Measurements from ENCODE around the gene RASAL2.

Gene RASAL2

GRCh38 chr1:178516110-178516509 lies 422.2 kb downstream of the RASAL2 start:
- no peaks in the 10 kb centered on the region for H3K36me3 ChIP-seq (ENCODE audit: control insufficient read depth, insufficient read depth, low read length)
- 0 out of 2 replicates have a peak, but pooled peaks cover 1% of the 10 kb centered on the region for H3K27me3 ChIP-seq (replicated peaks; ENCODE audit: control insufficient read depth, insufficient read depth, low read length)
- no peak for TF ChIP-seq CTCF (IDR thresholded peaks at IDR 0.05; ENCODE audit: insufficient read depth, low read length, poor library complexity, severe bottlenecking)
- no peak for DNase-seq (ENCODE audit: extremely low read depth, insufficient read length)
- H3K4me3 ChIP-seq (replicated peaks; ENCODE audit: low read depth, low read length) = no peak overlapping the region

GRCh38 chr1:178518894-178519293 lies 425.0 kb downstream of the RASAL2 start:
- Histone ChIP-seq H3K4me3 (replicated peaks; ENCODE audit: low read depth, low read length) (no peak overlapping the region), H3K36me3 (ENCODE audit: control insufficient read depth, insufficient read depth, low read length) (no peaks in the 10 kb centered on the region), H3K27me3 (replicated peaks; ENCODE audit: control insufficient read depth, insufficient read depth, low read length) (no peaks in the 10 kb centered on the region)
- DNase-seq (ENCODE audit: extremely low read depth, insufficient read length) = no peak
- TF ChIP-seq CTCF (IDR thresholded peaks at IDR 0.05; ENCODE audit: insufficient read depth, low read length, poor library complexity, severe bottlenecking) = no peak

DNA sequence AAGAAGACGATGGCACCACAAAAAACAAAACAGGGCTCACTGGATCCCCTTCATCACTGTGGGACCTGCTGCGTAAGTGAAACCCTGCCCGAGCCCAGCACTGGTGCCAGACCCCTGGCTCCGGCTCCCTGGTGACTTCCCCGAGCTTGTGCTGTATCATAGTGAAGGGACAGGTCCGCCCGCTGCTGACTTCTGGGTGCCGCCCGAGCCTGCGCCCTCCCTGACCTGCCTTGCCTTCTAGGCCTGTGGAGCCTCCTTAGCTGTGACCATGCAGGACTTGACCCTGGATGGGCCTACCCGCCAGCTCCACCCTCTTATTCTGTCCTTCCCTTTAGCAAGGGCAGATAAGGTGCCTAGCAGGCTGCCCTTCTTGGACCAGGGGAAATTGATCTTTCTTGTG lies 426.9 kb downstream of the RASAL2 start:
- H3K27me3 ChIP-seq (replicated peaks; ENCODE audit: control insufficient read depth, insufficient read depth, low read length) = no peaks in the 10 kb centered on the region
- no peaks in the 10 kb centered on the region for H3K36me3 ChIP-seq (ENCODE audit: control insufficient read depth, insufficient read depth, low read length)
- TF ChIP-seq CTCF (IDR thresholded peaks at IDR 0.05; ENCODE audit: insufficient read depth, low read length, poor library complexity, severe bottlenecking) = no peak
- H3K4me3 ChIP-seq (replicated peaks; ENCODE audit: low read depth, low read length) = no peak overlapping the region
- no peak for DNase-seq (ENCODE audit: extremely low read depth, insufficient read length)

- no peak for DNase-seq (ENCODE audit: extremely low read depth, insufficient read length)
- TF ChIP-seq CTCF (IDR thresholded peaks at IDR 0.05; ENCODE audit: insufficient read depth, low read length, poor library complexity, severe bottlenecking) = no peak
- no peaks in the 10 kb centered on the region for H3K27me3 ChIP-seq (replicated peaks; ENCODE audit: control insufficient read depth, insufficient read depth, low read length)
These were observed 427.3 kb downstream of the RASAL2 start for GRCh38 chr1:178521241-178521640.

DNA sequence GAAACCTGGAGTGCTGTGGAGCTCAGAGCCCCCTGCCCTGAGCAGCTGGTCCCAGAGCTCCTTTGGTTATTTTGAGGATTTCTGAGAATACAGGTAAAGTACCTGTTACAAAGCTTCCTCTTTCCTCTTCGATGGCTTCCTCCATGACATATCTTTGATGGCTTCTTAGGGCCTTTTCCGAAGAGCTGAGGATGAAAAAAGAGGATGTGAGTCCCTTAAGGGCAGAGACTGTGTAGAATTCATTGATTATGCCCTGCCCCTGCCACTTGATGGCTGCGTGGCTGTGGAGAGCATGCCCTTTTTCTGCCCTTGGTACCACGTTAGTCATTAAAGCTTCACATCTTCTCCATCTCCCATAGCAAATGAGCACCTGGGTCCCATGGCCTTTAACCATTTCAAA lies 433.2 kb downstream of the RASAL2 start:
- H3K27me3 ChIP-seq (replicated peaks; ENCODE audit: control insufficient read depth, insufficient read depth, low read length) = no peaks in the 10 kb centered on the region
- no peak for DNase-seq (ENCODE audit: extremely low read depth, insufficient read length)
- no peaks in the 10 kb centered on the region for H3K36me3 ChIP-seq (ENCODE audit: control insufficient read depth, insufficient read depth, low read length)
- TF ChIP-seq CTCF (IDR thresholded peaks at IDR 0.05; ENCODE audit: insufficient read depth, low read length, poor library complexity, severe bottlenecking) = no peak
- H3K4me3 ChIP-seq (replicated peaks; ENCODE audit: low read depth, low read length) = no peak overlapping the region

More at GRCh38 chr1:178521241-178521640, 427.3 kb downstream of the RASAL2 start:
- Histone ChIP-seq H3K4me3 (replicated peaks; ENCODE audit: low read depth, low read length) (no peak overlapping the region), H3K36me3 (ENCODE audit: control insufficient read depth, insufficient read depth, low read length) (no peaks in the 10 kb centered on the region)
